ENCODE measurements around the gene TSC1.

GRCh38 chr9:132857616-132858342 is 86.6 kb downstream of the TSC1 start:
- TF ChIP-seq HDAC2 (IDR thresholded peaks at IDR 0.05) (no peak), POLR2A (IDR thresholded peaks at IDR 0.05; ENCODE audit: low read length) (no peak), RAD21 (conservative IDR thresholded peaks at IDR 0.05 in 1 of 2, IDR thresholded peaks at IDR 0.05 in 1 of 2) (no peak), NFE2L2 (conservative IDR thresholded peaks at IDR 0.05; ENCODE audit: low read length) (no peak)
- TF ChIP-seq, protein P1, sequence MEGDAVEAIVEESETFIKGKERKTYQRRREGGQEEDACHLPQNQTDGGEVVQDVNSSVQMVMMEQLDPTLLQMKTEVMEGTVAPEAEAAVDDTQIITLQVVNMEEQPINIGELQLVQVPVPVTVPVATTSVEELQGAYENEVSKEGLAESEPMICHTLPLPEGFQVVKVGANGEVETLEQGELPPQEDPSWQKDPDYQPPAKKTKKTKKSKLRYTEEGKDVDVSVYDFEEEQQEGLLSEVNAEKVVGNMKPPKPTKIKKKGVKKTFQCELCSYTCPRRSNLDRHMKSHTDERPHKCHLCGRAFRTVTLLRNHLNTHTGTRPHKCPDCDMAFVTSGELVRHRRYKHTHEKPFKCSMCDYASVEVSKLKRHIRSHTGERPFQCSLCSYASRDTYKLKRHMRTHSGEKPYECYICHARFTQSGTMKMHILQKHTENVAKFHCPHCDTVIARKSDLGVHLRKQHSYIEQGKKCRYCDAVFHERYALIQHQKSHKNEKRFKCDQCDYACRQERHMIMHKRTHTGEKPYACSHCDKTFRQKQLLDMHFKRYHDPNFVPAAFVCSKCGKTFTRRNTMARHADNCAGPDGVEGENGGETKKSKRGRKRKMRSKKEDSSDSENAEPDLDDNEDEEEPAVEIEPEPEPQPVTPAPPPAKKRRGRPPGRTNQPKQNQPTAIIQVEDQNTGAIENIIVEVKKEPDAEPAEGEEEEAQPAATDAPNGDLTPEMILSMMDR (IDR thresholded peaks at IDR 0.05): no peak
